ENCODE data around the gene PRICKLE2.

- TF ChIP-seq SPI1 (IDR thresholded peaks at IDR 0.05; ENCODE audit: low read depth, low read length) (no peak), POLR2A (IDR thresholded peaks at IDR 0.05; ENCODE audit: low read depth, low read length) (no peak)
Observed at GRCh38 chr3:64133272-64133671, 92.0 kb downstream of the PRICKLE2 start.

Measured in GM12891 (cell line).